SK-N-SH treated with all-trans-retinoic acid at 6 μM for 48 hours (cell line): ENCODE measurements around the gene GREM2.

ENCODE experiments used
- ATAC-seq: fragments of 200-7000 bp; cut with Tn5 transposase; 3 replicates; pipeline ENCODE4 v1.9.1; 2020; ENCODE audit warnings: mild to moderate bottlenecking, moderate library complexity
- ARNTL ChIP-seq: fragments of 450-650 bp; formaldehyde crosslinking; IDR thresholded peaks from 2 replicates; pipeline ENCODE4 v1.5.0; 2020; ENCODE audit warnings: low read depth, mild to moderate bottlenecking, moderate library complexity, borderline replicate concordance
- BACH2 ChIP-seq: fragments of 250-450 bp; sonication (Bioruptor Pico); IDR thresholded peaks from 2 replicates; pipeline ENCODE4 v1.9.0; 2021; ENCODE audit warnings: mild to moderate bottlenecking, borderline replicate concordance
- CSDC2 ChIP-seq: fragments of 250-450 bp; sonication (Bioruptor Pico); IDR thresholded peaks from 2 replicates; pipeline ENCODE4 v1.5.0; 2020; ENCODE audit warnings: mild to moderate bottlenecking, moderate library complexity
- ESRRG ChIP-seq: fragments of 250-450 bp; sonication (Bioruptor Pico); IDR thresholded peaks from 2 replicates; pipeline ENCODE4 v1.6.1; 2021; ENCODE audit warnings: mild to moderate bottlenecking
- GLIS3 ChIP-seq: fragments of 250-450 bp; sonication (Bioruptor Pico); IDR thresholded peaks from 2 replicates; pipeline ENCODE4 v1.5.0; 2020; ENCODE audit warnings: mild to moderate bottlenecking, moderate library complexity
- ISL1 ChIP-seq: fragments of 250-450 bp; sonication (Bioruptor Pico); IDR thresholded peaks from 2 replicates; pipeline ENCODE4 v2.1.2; 2022; ENCODE audit warnings: mild to moderate bottlenecking, moderate library complexity
- OSR1 ChIP-seq: fragments of 250-450 bp; sonication (Bioruptor Pico); IDR thresholded peaks from 2 replicates; pipeline ENCODE4 v1.8.0; 2022; ENCODE audit warnings: moderate library complexity, mild to moderate bottlenecking, inconsistent platforms
- PPARA ChIP-seq: fragments of 250-450 bp; sonication (Bioruptor Pico); IDR thresholded peaks from 2 replicates; pipeline ENCODE4 v1.5.0; 2020; ENCODE audit warnings: mild to moderate bottlenecking, borderline replicate concordance
- RARB ChIP-seq: fragments of 250-450 bp; sonication (Bioruptor Pico); IDR thresholded peaks from 2 replicates; pipeline ENCODE4 v1.8.0; 2021; ENCODE audit warnings: mild to moderate bottlenecking, moderate library complexity
- TCF4 ChIP-seq: fragments of 250-450 bp; sonication (Bioruptor Pico); IDR thresholded peaks from 2 replicates; pipeline ENCODE4 v1.8.0; 2021; ENCODE audit warnings: mild to moderate bottlenecking, moderate library complexity, borderline replicate concordance
- TOX ChIP-seq: fragments of 250-450 bp; sonication (Bioruptor Pico); IDR thresholded peaks from 2 replicates; pipeline ENCODE4 v1.8.0; 2021; ENCODE audit warnings: mild to moderate bottlenecking, moderate library complexity, borderline replicate concordance
- ZC3H10 ChIP-seq: fragments of 250-450 bp; sonication (Bioruptor Pico); IDR thresholded peaks from 2 replicates; pipeline ENCODE4 v1.5.1; 2021; ENCODE audit warnings: mild to moderate bottlenecking, moderate library complexity
- ZFP30 ChIP-seq: fragments of 450-650 bp; formaldehyde crosslinking; IDR thresholded peaks from 2 replicates; pipeline ENCODE4 v1.5.0; 2022; ENCODE audit warnings: mild to moderate bottlenecking, moderate library complexity
- ZNF565 ChIP-seq: fragments of 450-650 bp; formaldehyde crosslinking; conservative IDR thresholded peaks from 2 replicates; pipeline ENCODE4 v1.5.0; 2020; ENCODE audit warnings: low read depth, mild to moderate bottlenecking, moderate library complexity
- ZNF70 ChIP-seq: fragments of 450-650 bp; formaldehyde crosslinking; IDR thresholded peaks from 2 replicates; pipeline ENCODE4 v1.5.0; 2020; ENCODE audit warnings: mild to moderate bottlenecking, moderate library complexity
- ZNF8 ChIP-seq: fragments of 450-650 bp; formaldehyde crosslinking; IDR thresholded peaks from 2 replicates; pipeline ENCODE4 v1.5.0; 2020; ENCODE audit warnings: mild to moderate bottlenecking, moderate library complexity
- TF ChIP-seq, protein P1 (sequence below): fragments of 250-450 bp; sonication (Bioruptor Pico); IDR thresholded peaks from 2 replicates; pipeline ENCODE4 v1.5.0; 2020; ENCODE audit warnings: mild to moderate bottlenecking, moderate library complexity
- TF ChIP-seq, protein P2 (sequence below): fragments of 250-450 bp; sonication (Bioruptor Pico); IDR thresholded peaks from 2 replicates; pipeline ENCODE4 v1.8.0; 2020; ENCODE audit warnings: mild to moderate bottlenecking, moderate library complexity, borderline replicate concordance
- TF ChIP-seq, protein P3 (sequence below): fragments of 250-450 bp; sonication (Bioruptor Pico); IDR thresholded peaks from 2 replicates; pipeline ENCODE4 v1.5.1; 2021; ENCODE audit warnings: mild to moderate bottlenecking, moderate library complexity
- TF ChIP-seq, protein P4 (sequence below): fragments of 250-450 bp; sonication (Bioruptor Pico); IDR thresholded peaks from 2 replicates; pipeline ENCODE4 v1.8.0; 2021; ENCODE audit warnings: low read depth, mild to moderate bottlenecking, moderate library complexity, borderline replicate concordance
- TF ChIP-seq, protein P5 (sequence below): fragments of 250-450 bp; sonication (Bioruptor Pico); IDR thresholded peaks from 2 replicates; pipeline ENCODE4 v1.5.1; 2020; ENCODE audit warnings: low read depth, mild to moderate bottlenecking, moderate library complexity

The GREM2 gene

DNA sequence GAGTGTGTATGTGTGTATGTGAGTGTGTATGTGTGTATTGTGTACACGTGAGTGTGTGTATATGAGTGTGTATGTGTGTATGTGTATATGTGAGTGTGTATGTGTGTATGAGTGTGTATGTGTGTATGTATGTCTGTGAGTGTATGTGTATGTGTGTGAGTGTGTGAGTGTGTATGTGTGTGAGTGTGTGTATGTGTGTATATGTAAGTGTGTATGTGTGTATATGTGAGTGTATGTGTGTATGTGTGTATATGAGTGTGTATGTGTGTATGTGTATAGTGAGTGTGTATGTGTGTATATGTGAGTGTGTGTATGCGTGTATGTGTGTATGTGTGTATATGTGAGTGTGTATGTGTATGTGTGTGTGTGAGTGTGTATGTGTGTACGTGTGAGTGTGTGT is 49.2 kb downstream of the GREM2 start:
- TF ChIP-seq RARB (no peak), ESRRG (no peak), OSR1 (CRISPR knock-in tag) (no peak), TCF4 (no peak), ZNF70 (CRISPR knock-in tag) (no peak), ZC3H10 (CRISPR knock-in tag) (no peak), BACH2 (no peak), CSDC2 (CRISPR knock-in tag) (no peak), PPARA (CRISPR knock-in tag) (no peak), ZNF8 (CRISPR knock-in tag) (no peak), ARNTL (CRISPR knock-in tag) (no peak), ZNF565 (CRISPR knock-in tag) (no peak), TOX (CRISPR knock-in tag) (no peak), ZFP30 (CRISPR knock-in tag) (no peak), ISL1 (no peak)
- TF ChIP-seq, protein P1, sequence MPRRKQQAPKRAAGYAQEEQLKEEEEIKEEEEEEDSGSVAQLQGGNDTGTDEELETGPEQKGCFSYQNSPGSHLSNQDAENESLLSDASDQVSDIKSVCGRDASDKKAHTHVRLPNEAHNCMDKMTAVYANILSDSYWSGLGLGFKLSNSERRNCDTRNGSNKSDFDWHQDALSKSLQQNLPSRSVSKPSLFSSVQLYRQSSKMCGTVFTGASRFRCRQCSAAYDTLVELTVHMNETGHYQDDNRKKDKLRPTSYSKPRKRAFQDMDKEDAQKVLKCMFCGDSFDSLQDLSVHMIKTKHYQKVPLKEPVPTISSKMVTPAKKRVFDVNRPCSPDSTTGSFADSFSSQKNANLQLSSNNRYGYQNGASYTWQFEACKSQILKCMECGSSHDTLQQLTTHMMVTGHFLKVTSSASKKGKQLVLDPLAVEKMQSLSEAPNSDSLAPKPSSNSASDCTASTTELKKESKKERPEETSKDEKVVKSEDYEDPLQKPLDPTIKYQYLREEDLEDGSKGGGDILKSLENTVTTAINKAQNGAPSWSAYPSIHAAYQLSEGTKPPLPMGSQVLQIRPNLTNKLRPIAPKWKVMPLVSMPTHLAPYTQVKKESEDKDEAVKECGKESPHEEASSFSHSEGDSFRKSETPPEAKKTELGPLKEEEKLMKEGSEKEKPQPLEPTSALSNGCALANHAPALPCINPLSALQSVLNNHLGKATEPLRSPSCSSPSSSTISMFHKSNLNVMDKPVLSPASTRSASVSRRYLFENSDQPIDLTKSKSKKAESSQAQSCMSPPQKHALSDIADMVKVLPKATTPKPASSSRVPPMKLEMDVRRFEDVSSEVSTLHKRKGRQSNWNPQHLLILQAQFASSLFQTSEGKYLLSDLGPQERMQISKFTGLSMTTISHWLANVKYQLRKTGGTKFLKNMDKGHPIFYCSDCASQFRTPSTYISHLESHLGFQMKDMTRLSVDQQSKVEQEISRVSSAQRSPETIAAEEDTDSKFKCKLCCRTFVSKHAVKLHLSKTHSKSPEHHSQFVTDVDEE, result no peak
- TF ChIP-seq, protein P2, sequence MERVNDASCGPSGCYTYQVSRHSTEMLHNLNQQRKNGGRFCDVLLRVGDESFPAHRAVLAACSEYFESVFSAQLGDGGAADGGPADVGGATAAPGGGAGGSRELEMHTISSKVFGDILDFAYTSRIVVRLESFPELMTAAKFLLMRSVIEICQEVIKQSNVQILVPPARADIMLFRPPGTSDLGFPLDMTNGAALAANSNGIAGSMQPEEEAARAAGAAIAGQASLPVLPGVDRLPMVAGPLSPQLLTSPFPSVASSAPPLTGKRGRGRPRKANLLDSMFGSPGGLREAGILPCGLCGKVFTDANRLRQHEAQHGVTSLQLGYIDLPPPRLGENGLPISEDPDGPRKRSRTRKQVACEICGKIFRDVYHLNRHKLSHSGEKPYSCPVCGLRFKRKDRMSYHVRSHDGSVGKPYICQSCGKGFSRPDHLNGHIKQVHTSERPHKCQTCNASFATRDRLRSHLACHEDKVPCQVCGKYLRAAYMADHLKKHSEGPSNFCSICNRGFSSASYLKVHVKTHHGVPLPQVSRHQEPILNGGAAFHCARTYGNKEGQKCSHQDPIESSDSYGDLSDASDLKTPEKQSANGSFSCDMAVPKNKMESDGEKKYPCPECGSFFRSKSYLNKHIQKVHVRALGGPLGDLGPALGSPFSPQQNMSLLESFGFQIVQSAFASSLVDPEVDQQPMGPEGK, result no peak
- TF ChIP-seq, protein P3, sequence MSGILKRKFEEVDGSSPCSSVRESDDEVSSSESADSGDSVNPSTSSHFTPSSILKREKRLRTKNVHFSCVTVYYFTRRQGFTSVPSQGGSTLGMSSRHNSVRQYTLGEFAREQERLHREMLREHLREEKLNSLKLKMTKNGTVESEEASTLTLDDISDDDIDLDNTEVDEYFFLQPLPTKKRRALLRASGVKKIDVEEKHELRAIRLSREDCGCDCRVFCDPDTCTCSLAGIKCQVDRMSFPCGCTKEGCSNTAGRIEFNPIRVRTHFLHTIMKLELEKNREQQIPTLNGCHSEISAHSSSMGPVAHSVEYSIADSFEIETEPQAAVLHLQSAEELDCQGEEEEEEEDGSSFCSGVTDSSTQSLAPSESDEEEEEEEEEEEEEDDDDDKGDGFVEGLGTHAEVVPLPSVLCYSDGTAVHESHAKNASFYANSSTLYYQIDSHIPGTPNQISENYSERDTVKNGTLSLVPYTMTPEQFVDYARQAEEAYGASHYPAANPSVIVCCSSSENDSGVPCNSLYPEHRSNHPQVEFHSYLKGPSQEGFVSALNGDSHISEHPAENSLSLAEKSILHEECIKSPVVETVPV (CRISPR knock-in tag), result no peak
- TF ChIP-seq, protein P4, sequence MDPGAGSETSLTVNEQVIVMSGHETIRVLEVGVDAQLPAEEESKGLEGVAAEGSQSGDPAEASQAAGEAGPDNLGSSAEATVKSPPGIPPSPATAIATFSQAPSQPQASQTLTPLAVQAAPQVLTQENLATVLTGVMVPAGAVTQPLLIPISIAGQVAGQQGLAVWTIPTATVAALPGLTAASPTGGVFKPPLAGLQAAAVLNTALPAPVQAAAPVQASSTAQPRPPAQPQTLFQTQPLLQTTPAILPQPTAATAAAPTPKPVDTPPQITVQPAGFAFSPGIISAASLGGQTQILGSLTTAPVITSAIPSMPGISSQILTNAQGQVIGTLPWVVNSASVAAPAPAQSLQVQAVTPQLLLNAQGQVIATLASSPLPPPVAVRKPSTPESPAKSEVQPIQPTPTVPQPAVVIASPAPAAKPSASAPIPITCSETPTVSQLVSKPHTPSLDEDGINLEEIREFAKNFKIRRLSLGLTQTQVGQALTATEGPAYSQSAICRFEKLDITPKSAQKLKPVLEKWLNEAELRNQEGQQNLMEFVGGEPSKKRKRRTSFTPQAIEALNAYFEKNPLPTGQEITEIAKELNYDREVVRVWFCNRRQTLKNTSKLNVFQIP (CRISPR knock-in tag), result no peak
- ATAC-seq, result no peak

- peak; percentile 32; the same call in 1 of the 3 replicates for ATAC-seq
- TF ChIP-seq BACH2 (no peak), TCF4 (no peak), PPARA (CRISPR knock-in tag) (no peak), GLIS3 (no peak), OSR1 (CRISPR knock-in tag) (no peak), ZNF565 (CRISPR knock-in tag) (no peak), ZFP30 (CRISPR knock-in tag) (no peak), ARNTL (CRISPR knock-in tag) (no peak), ZNF70 (CRISPR knock-in tag) (no peak), CSDC2 (CRISPR knock-in tag) (no peak), ESRRG (no peak)
- TF ChIP-seq, protein P3 (CRISPR knock-in tag), result no peak
- TF ChIP-seq, protein P4 (CRISPR knock-in tag), result no peak
- TF ChIP-seq, protein P2, result no peak
- TF ChIP-seq, protein P1, result no peak
- TF ChIP-seq, protein P5, sequence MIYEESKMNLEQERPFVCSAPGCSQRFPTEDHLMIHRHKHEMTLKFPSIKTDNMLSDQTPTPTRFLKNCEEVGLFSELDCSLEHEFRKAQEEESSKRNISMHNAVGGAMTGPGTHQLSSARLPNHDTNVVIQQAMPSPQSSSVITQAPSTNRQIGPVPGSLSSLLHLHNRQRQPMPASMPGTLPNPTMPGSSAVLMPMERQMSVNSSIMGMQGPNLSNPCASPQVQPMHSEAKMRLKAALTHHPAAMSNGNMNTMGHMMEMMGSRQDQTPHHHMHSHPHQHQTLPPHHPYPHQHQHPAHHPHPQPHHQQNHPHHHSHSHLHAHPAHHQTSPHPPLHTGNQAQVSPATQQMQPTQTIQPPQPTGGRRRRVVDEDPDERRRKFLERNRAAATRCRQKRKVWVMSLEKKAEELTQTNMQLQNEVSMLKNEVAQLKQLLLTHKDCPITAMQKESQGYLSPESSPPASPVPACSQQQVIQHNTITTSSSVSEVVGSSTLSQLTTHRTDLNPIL (CRISPR knock-in tag), result no peak
Observed at GRCh38 chr1:240562111-240562590, 49.8 kb downstream of the GREM2 start.
